SU-DHL-6 (cell line): ENCODE data around the gene PRRX2.

Experiments
- EZH2phosphoT487 ChIP-seq: fragments of 200-600 bp; sonication (generic), shearing (Covaris generic); conservative IDR thresholded peaks from 2 replicates; pipeline ENCODE4 v1.6.1; 2018; ENCODE audit warnings: mild to moderate bottlenecking, antibody characterized with exemption, low read length, moderate library complexity, mixed read lengths
- TF ChIP-seq, protein P1 (sequence below): fragments of 200-600 bp; sonication (generic); IDR thresholded peaks from one replicate; pipeline ENCODE4 v1.5.1; 2017; ENCODE audit warnings: antibody characterized with exemption, mild to moderate bottlenecking, low read length, moderate library complexity; ENCODE audit not compliant: insufficient read depth, poor library complexity, severe bottlenecking

DNA sequence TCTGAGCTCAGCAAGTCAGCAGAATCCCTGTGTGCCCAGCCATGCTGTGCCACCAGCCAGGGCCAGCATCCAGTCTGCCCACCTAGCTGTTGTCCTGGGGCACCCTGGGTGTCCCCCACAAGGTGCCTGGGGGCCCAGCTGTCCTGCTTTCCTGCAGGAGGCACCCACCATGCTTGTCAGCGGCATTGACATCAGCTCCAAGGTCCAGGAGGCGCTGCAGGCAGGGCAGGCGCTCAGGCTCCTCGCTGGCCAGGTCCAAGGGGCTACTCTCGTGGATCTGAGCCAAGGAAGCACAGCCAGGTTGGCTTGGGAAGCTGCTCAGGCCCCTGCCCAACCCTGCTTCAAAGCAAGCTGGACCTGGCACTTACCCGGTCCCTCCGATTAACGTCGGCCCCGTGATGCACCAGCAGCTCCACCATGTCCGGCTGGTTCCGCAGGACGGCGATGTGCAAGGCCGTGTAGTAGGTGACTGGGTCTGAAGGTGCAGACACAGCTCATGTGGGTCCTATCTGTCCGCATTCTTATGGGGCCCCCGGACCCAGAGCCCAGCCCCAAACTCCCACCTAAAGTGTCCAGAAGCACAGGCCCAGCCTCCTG, 26.3 kb upstream of the PRRX2 start:
- TF ChIP-seq EZH2phosphoT487: no peak
- TF ChIP-seq, protein P1, sequence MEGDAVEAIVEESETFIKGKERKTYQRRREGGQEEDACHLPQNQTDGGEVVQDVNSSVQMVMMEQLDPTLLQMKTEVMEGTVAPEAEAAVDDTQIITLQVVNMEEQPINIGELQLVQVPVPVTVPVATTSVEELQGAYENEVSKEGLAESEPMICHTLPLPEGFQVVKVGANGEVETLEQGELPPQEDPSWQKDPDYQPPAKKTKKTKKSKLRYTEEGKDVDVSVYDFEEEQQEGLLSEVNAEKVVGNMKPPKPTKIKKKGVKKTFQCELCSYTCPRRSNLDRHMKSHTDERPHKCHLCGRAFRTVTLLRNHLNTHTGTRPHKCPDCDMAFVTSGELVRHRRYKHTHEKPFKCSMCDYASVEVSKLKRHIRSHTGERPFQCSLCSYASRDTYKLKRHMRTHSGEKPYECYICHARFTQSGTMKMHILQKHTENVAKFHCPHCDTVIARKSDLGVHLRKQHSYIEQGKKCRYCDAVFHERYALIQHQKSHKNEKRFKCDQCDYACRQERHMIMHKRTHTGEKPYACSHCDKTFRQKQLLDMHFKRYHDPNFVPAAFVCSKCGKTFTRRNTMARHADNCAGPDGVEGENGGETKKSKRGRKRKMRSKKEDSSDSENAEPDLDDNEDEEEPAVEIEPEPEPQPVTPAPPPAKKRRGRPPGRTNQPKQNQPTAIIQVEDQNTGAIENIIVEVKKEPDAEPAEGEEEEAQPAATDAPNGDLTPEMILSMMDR: no peak
